GM12872 (cell line): ENCODE data around the gene ADRA2C.

ENCODE experiments used
- CTCF ChIP-seq: IDR thresholded peaks from 3 replicates; pipeline ENCODE4 v1.5.1; 2011; ENCODE audit warnings: low read depth, mild to moderate bottlenecking, low read length, moderate library complexity; ENCODE audit not compliant: insufficient read depth

The ADRA2C gene

GRCh38 chr4:3809028-3809427, 42.8 kb downstream of the ADRA2C start:
- no peak for TF ChIP-seq CTCF

- TF ChIP-seq CTCF = no peak
Measured at GRCh38 chr4:3809451-3810110, 43.4 kb downstream of the ADRA2C start.

- no peak for TF ChIP-seq CTCF
Measured at GRCh38 chr4:3810111-3810680, 44.0 kb downstream of the ADRA2C start.

- no peak for TF ChIP-seq CTCF
Measured at GRCh38 chr4:3810796-3811485, 44.8 kb downstream of the ADRA2C start.

- no peak for TF ChIP-seq CTCF
Measured at GRCh38 chr4:3811621-3812020, 45.4 kb downstream of the ADRA2C start.

- no peak for TF ChIP-seq CTCF
Measured at GRCh38 chr4:3812211-3812934, 46.2 kb downstream of the ADRA2C start.

GRCh38 chr4:3813151-3814052, 47.2 kb downstream of the ADRA2C start:
- no peak for TF ChIP-seq CTCF
